Small intestine (tissue), 7 donors: Measurements from ENCODE around the gene HRC. TPM values are rescaled to one million over a fixed set of nuclear protein-coding genes. Genes with fewer than 3 reads are reported as not detected.
"Not testable (repeated sequence)": the region's sequence is repeated elsewhere in the genome, so short reads cannot be mapped to it uniquely, and the experiment has no call there.

Source experiments
- DNase-seq, 2 donors: peaks; one replicate each; pipeline versions ENCODE4 v3.0.0 to v3.0.0-alpha.2; 2013
- FAIRE-seq: peaks from 2 replicates; lab custom pipeline; 2012; peaks lifted over from hg19 to GRCh38; lab: Jason Lieb, UNC
- H3K27ac ChIP-seq, 3 donors: one replicate each; pipeline ENCODE4 v1.5.1; 2013; ENCODE audit warnings: low read length in 2 of 3, mild to moderate bottlenecking in 2 of 3, control low read depth in 1 of 3, inconsistent platforms in 1 of 3, low read depth in 1 of 3, moderate library complexity in 1 of 3
- H3K27me3 ChIP-seq, 3 donors: one replicate each; pipeline ENCODE4 v1.6.1; 2013; ENCODE audit warnings: low read length in 3 of 3, inconsistent platforms in 1 of 3; ENCODE audit not compliant: control insufficient read depth in 3 of 3, insufficient read depth in 3 of 3
- H3K36me3 ChIP-seq, 3 donors: one replicate each; pipeline ENCODE4 v1.6.1; 2013; ENCODE audit warnings: low read length in 3 of 3, inconsistent platforms in 1 of 3, low read depth in 1 of 3, mild to moderate bottlenecking in 1 of 3, moderate library complexity in 1 of 3; ENCODE audit not compliant: control insufficient read depth in 3 of 3, insufficient read depth in 2 of 3
- H3K4me1 ChIP-seq, 3 donors: one replicate each; pipeline ENCODE4 v1.6.1; 2013; ENCODE audit warnings: low read length in 2 of 3, inconsistent platforms in 1 of 3, low read depth in 1 of 3, mild to moderate bottlenecking in 1 of 3, moderate library complexity in 1 of 3; ENCODE audit not compliant: control insufficient read depth in 3 of 3, insufficient read depth in 2 of 3
- H3K4me3 ChIP-seq, 3 donors: one replicate each; pipeline ENCODE4 v1.5.1; 2013; ENCODE audit warnings: low read length in 3 of 3, control low read depth in 1 of 3, inconsistent platforms in 1 of 3, low read depth in 1 of 3, mild to moderate bottlenecking in 1 of 3, moderate library complexity in 1 of 3
- H3K9me3 ChIP-seq, 2 donors: one replicate each; pipeline ENCODE4 v1.6.1; 2013; ENCODE audit warnings: low read depth in 1 of 2, low read length in 1 of 2; ENCODE audit not compliant: control insufficient read depth in 2 of 2, insufficient read depth in 1 of 2
- WGBS, 3 donors: extraction: QIAGEN DNeasy Blood & Tissue Kit; methylation state at CpG; one replicate each; pipeline ENCODE4 v1.1.7; 2013; 5-methylcytosine and 5-hydroxymethylcytosine counted together
- polyA plus RNA-seq, 4 donors: library from polyadenylated mRNA; stranded (reverse) in 3 of 4; unstranded in 1 of 4; fragments of 200-250 nt in 3 of 4; fragments of 120-200 nt in 1 of 4; gene quantifications; one replicate each; pipeline versions ENCODE4 v1.2.1 to v1.2.3, GENCODE V29; 2013
- donor health status: healthy with polysubstance abuse.
- donor health status: control.
- donor health status: control.
- donor health status: Bipolar disorder and iron deficiency.
- donor health status: healthy.

HRC gene
- polyA plus RNA-seq, 4 donors, result 0.67 to 2.6 (median 2.0) TPM

- DNase-seq (peak; percentile 97 to 99), FAIRE-seq (no peak)
- Histone ChIP-seq H3K36me3 (no peaks in the 10 kb centered on the region), H3K27me3 (peaks cover 0 to 10% (median 0%) of the 10 kb centered on the region in 3 donors), H3K4me1 (peaks cover 0 to 12% (median 3%) of the 10 kb centered on the region in 3 donors), H3K4me3 (peak overlapping the region; percentile 13 to 26 (median 21)), H3K9me3 (peaks cover 0 to 3% of the 10 kb centered on the region in 2 donors), H3K27ac (peak overlapping the region; percentile 50 to 68 (median 61))
- 3% methylated on average over 50 to 63 of the region's 63 CpGs for WGBS, 3 donors
Measured at GRCh38 chr19:49127674-49128544, 27.3 kb downstream of the HRC start.

DNA sequence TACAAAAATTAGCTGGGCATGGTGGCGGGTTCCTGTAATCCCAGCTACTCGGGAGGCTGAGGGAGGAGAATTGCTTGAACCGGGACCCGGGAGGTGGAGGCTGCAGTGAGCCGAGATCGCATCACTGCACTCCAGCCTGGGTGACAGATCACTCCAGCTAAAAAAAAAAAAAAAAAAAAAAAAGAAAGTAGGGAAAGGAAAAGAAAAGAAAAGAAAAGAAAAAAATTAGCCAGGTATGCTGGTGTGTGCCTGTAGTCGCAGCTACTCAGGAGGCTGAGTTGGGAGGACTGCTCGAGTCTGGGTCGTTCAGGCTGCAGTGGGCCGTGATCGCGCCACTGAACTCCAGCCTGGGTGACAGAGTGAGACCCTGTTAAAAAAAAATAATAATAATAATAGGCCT is 28.0 kb downstream of the HRC start:
- DNase-seq, result not testable (repeated sequence)

DNA sequence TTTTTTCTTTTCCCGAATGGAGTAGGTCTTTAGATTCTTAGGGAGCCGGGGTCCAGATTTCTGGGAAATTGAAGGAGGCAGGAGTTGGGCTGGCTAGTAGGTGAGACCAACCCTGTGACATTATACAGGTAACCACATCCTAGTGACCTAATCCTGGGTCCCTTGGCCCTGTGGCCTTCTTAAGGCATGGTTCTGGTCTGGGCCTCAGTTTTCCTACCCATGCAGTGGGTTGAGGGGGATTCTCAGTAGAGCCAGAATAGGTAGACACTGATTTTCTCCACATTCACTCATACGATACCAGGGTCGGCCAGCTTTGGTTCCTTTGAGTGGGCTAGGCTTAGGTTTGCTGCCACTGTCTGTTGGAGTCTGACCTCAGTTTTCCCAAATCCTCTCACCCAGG is 28.6 kb downstream of the HRC start:
- Histone ChIP-seq H3K4me1 (peaks cover 0 to 12% (median 3%) of the 10 kb centered on the region in 3 donors), H3K27ac (no peak overlapping the region), H3K9me3 (peaks cover 0 to 3% of the 10 kb centered on the region in 2 donors), H3K27me3 (peaks cover 0 to 7% (median 0%) of the 10 kb centered on the region in 3 donors), H3K4me3 (no peak overlapping the region), H3K36me3 (no peaks in the 10 kb centered on the region)
- DNase-seq (no peak), FAIRE-seq (no peak)
- WGBS, 3 donors, result 71 to 82% (median 80%) methylated on average over 4 of the region's 4 CpGs

More for the DNA sequence above, 28.0 kb downstream of the HRC start:
- H3K9me3 ChIP-seq, H3K27ac ChIP-seq, FAIRE-seq, H3K36me3 ChIP-seq, H3K27me3 ChIP-seq, H3K4me3 ChIP-seq: not testable (repeated sequence)
- WGBS, 3 donors, result 94 to 96% (median 95%) methylated on average over 12 of the region's 12 CpGs
- peaks cover 0 to 12% (median 3%) of the 10 kb centered on the region in 3 donors for H3K4me1 ChIP-seq

GRCh38 chr19:49125025-49125731 is 30.0 kb downstream of the HRC start:
- WGBS, 3 donors, result 13 to 36% (median 24%) methylated on average over 23 of the region's 23 CpGs
- no peak for FAIRE-seq
- peak overlapping the region in 2 of 3 donors; percentile 17 to 45 for H3K27ac ChIP-seq
- peaks cover 0 to 3% of the 10 kb centered on the region in 2 donors for H3K9me3 ChIP-seq
- peaks cover 0 to 18% (median 0%) of the 10 kb centered on the region in 3 donors for H3K27me3 ChIP-seq
- H3K4me3 ChIP-seq, result peak overlapping the region in 1 of 3 donors; percentile 5
- H3K36me3 ChIP-seq, result no peaks in the 10 kb centered on the region
- DNase-seq, result peak; percentile 76 to 91
- peaks cover 0 to 12% (median 3%) of the 10 kb centered on the region in 3 donors for H3K4me1 ChIP-seq

- WGBS, 3 donors, result 75 to 88% (median 82%) methylated on average over 11 of the region's 11 CpGs
- H3K4me3 ChIP-seq, H3K36me3 ChIP-seq, FAIRE-seq, H3K27ac ChIP-seq, DNase-seq, H3K9me3 ChIP-seq: not testable (repeated sequence)
- peaks cover 0 to 20% (median 0%) of the 10 kb centered on the region in 3 donors for H3K4me1 ChIP-seq
- H3K27me3 ChIP-seq, result peaks cover 0 to 25% (median 0%) of the 10 kb centered on the region in 3 donors
Measured at GRCh38 chr19:49123285-49123684, 31.9 kb downstream of the HRC start.

DNA sequence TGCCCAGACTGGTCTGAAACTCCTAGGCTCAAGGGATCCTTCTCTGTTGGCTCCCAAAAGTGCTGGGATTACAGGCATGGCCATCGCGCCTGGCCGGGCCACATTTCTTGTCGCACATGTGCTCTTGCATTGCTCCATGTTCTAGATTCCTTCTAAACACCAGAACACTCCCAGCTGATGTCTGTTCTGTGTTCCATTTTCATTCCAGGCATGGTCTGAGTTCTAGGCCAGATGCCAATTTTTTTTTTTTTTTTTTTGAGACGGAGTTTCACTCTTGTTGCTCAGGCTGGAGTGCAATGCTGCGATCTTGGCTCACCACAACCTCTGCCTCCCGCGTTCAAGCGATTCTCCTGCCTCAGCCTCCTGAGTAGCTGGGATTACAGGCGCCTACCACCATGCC is 33.4 kb downstream of the HRC start:
- not testable (repeated sequence) for H3K4me3 ChIP-seq, H3K9me3 ChIP-seq, H3K27ac ChIP-seq, H3K36me3 ChIP-seq, FAIRE-seq
- peak in 1 of 2 donors; percentile 29 for DNase-seq
- WGBS, 3 donors, result 63 to 79% (median 67%) methylated on average over 10 of the region's 10 CpGs
- peaks cover 6 to 23% (median 7%) of the 10 kb centered on the region in 3 donors for H3K4me1 ChIP-seq
- peaks cover 0 to 25% (median 0%) of the 10 kb centered on the region in 3 donors for H3K27me3 ChIP-seq

- peaks cover 6 to 23% (median 7%) of the 10 kb centered on the region in 3 donors for H3K4me1 ChIP-seq
- FAIRE-seq (no peak), DNase-seq (no peak)
- H3K27ac ChIP-seq, result no peak overlapping the region
- H3K27me3 ChIP-seq, result peaks cover 0 to 25% (median 0%) of the 10 kb centered on the region in 3 donors
- H3K9me3 ChIP-seq, result no peaks in the 10 kb centered on the region
- H3K4me3 ChIP-seq, result no peak overlapping the region
- WGBS, 3 donors, result 93 to 97% (median 96%) methylated on average over 2 of the region's 2 CpGs
- peaks cover 0 to 11% (median 0%) of the 10 kb centered on the region in 3 donors for H3K36me3 ChIP-seq
Measured at GRCh38 chr19:49120868-49121267, 34.3 kb downstream of the HRC start.

DNA sequence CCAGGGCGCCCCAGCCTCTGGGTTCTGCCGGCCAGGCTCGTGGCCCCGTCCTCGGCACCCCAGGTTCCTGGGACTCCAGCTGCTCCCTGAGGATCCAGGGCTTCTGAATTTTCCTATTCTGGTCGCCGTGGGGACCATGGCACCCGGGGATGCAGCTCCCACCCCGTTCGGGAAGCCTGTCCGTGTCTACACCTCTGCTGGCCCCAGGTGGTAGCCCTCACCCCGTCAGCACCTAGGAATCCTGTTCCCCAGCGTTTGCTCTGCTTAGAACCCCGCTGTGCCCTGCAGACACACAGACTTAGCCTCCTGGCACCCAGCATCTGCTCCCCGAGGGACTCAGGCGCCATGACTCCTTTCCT is 34.9 kb downstream of the HRC start:
- peaks cover 0 to 22% (median 0%) of the 10 kb centered on the region in 3 donors for H3K27me3 ChIP-seq
- DNase-seq (no peak), FAIRE-seq (no peak)
- H3K36me3 ChIP-seq, result peaks cover 0 to 11% (median 0%) of the 10 kb centered on the region in 3 donors
- peaks cover 6 to 18% (median 7%) of the 10 kb centered on the region in 3 donors for H3K4me1 ChIP-seq
- H3K9me3 ChIP-seq, result no peaks in the 10 kb centered on the region
- H3K4me3 ChIP-seq, result peak overlapping the region in 1 of 3 donors; percentile 59
- H3K27ac ChIP-seq, result no peak overlapping the region
- WGBS, 3 donors, result 12 to 19% (median 13%) methylated on average over 15 to 16 of the region's 16 CpGs
